Measurements from ENCODE around the gene PDSS2. TPM values are rescaled to one million over a fixed set of nuclear protein-coding genes. Genes with fewer than 3 reads are reported as not detected.
"Not testable (repeated sequence)": the region's sequence is repeated elsewhere in the genome, so short reads cannot be mapped to it uniquely, and the experiment has no call there.

PDSS2 gene
- total and polyA plus RNA-seq, 11 donors, result 7.2 to 24.4 (median 14.4) TPM

GRCh38 chr6:107121266-107121665 is 338.1 kb downstream of the PDSS2 start:
- Histone ChIP-seq H3K36me3 (no peaks in the 10 kb centered on the region), H3K4me3 (no peak overlapping the region), H3K9me3 (no peaks in the 10 kb centered on the region), H3K27me3 (peaks cover 0 to 5% (median 0%) of the 10 kb centered on the region in 9 donors), H3K27ac (no peak overlapping the region), H3K4me1 (peaks cover 0 to 7% (median 5%) of the 10 kb centered on the region in 12 donors)
- intact Hi-C loops (cut with DNase I), result no loop called here
- TF ChIP-seq CTCF (IDR thresholded peaks at IDR 0.05), result no peak
- no peak for TF ChIP-seq POLR2A (IDR thresholded peaks at IDR 0.05)
- 90 to 96% (median 93%) methylated on average over 6 of the region's 6 CpGs for WGBS, 4 donors
- DNase-seq, result no peak
- no peak for ATAC-seq

- H3K4me3 ChIP-seq, result no peak overlapping the region
- WGBS, 4 donors, result 87 to 97% (median 95%) methylated on average over 4 of the region's 4 CpGs
- no peaks in the 10 kb centered on the region for H3K9me3 ChIP-seq
Observed at GRCh38 chr6:107120404-107120803, 339.0 kb downstream of the PDSS2 start.

DNA sequence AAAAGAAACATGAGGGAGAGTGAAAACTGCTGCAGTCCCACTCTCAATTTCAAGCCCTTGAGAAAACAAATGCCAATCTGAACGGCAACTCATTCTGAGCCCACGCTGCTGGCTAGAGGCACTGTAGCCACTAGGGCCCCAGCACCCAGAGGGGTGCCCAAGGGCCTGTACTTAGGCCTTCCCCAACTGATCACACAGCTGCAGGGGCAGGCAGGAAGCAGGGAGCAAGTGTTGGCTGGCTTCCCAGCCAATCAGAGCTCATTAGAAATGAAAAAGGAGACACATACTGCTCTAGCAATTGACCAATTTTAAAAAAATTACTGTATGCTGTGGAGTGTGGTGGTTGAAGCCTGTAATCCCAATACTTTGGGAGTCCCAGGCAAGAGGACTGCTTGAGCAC is 340.4 kb downstream of the PDSS2 start:
- 76 to 85% (median 81%) methylated on average over 2 of the region's 2 CpGs for WGBS, 4 donors
- TF ChIP-seq POLR2A (IDR thresholded peaks at IDR 0.05) (no peak), CTCF (IDR thresholded peaks at IDR 0.05) (no peak)
- Histone ChIP-seq H3K4me1 (peaks cover 0 to 17% (median 10%) of the 10 kb centered on the region in 12 donors), H3K27ac (no peak overlapping the region), H3K36me3 (no peaks in the 10 kb centered on the region), H3K4me3 (no peak overlapping the region), H3K27me3 (peaks cover 0 to 6% (median 0%) of the 10 kb centered on the region in 9 donors), H3K9me3 (no peaks in the 10 kb centered on the region)
- DNase-seq (no peak), ATAC-seq (no peak)
- intact Hi-C loops (cut with DNase I), result loop anchor here in 3 of 10 donors (10.0 kb wide), 2 partner anchors 94 to 336 kb away; partner anchors contain the start of genes PDSS2 (in 2 of the 3) and MTRES1 (in 1 of the 3)

More at GRCh38 chr6:107120404-107120803, 339.0 kb downstream of the PDSS2 start:
- intact Hi-C loops (cut with DNase I), result no loop called here
- Histone ChIP-seq H3K4me1 (peaks cover 0 to 15% (median 9%) of the 10 kb centered on the region in 12 donors), H3K27ac (no peak overlapping the region), H3K27me3 (peaks cover 0 to 6% (median 0%) of the 10 kb centered on the region in 9 donors), H3K36me3 (no peaks in the 10 kb centered on the region)
- TF ChIP-seq CTCF (IDR thresholded peaks at IDR 0.05) (no peak), POLR2A (IDR thresholded peaks at IDR 0.05) (no peak)
- DNase-seq, result no peak
- no peak for ATAC-seq

GRCh38 chr6:107118540-107118939 is 340.8 kb downstream of the PDSS2 start:
- not testable (repeated sequence) for H3K9me3 ChIP-seq, H3K36me3 ChIP-seq, H3K4me3 ChIP-seq, ATAC-seq, H3K27ac ChIP-seq, DNase-seq, H3K27me3 ChIP-seq
- WGBS, 4 donors, result 92 to 94% (median 94%) methylated on average over 9 of the region's 9 CpGs
- intact Hi-C loops (cut with DNase I), result loop anchor here in 3 of 10 donors (10.0 kb wide), 2 partner anchors 94 to 336 kb away; partner anchors contain the start of genes PDSS2 (in 2 of the 3) and MTRES1 (in 1 of the 3)
- peaks cover 0 to 22% (median 15%) of the 10 kb centered on the region in 12 donors for H3K4me1 ChIP-seq

Data from heart left ventricle (tissue), 16 donors.